GM21786 (cell line): Measurements from ENCODE around the gene ASB4.
A peak's percentile ranks its signal among the peaks of the same experiment; 100 is the strongest.

Experiments used
- ATAC-seq: cut with Tn5 transposase; IDR thresholded peaks from one replicate; pipeline ENCODE4 v1.9.1; 2021; ENCODE audit not compliant: unreplicated experiment

ASB4 gene

GRCh38 chr7:95525503-95525902, 39.8 kb downstream of the ASB4 start:
- ATAC-seq: no peak

DNA sequence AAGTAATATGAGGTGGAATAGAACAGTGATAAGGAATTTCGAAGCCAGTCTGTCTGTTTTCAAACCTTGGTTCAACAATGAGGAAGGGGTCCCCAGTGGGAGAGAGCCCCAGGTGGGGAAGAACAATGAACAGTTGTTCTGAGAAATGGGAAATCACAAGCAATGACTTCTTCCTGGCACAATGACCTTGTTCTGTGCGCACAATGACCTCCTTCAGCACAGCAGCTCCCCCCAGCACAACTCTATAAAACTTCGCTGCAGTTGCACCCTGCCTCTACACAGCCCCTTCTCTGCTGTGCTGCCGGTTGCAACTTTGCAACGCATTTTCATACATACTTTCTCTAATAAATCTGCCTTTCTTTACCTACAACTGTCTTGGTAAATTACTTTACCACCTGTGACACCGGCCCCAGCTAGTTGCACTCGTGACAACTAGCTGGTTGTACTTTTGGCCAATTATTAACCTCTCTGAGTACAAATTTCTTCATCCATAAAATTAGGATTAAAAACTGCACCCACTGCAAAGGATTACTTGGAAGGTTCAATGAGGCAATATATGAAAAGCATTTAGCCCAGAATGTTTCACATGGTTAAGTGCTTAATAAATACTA, 40.5 kb downstream of the ASB4 start:
- no peak for ATAC-seq

GRCh38 chr7:95527033-95527775, 41.5 kb downstream of the ASB4 start:
- ATAC-seq: peak; percentile 83

DNA sequence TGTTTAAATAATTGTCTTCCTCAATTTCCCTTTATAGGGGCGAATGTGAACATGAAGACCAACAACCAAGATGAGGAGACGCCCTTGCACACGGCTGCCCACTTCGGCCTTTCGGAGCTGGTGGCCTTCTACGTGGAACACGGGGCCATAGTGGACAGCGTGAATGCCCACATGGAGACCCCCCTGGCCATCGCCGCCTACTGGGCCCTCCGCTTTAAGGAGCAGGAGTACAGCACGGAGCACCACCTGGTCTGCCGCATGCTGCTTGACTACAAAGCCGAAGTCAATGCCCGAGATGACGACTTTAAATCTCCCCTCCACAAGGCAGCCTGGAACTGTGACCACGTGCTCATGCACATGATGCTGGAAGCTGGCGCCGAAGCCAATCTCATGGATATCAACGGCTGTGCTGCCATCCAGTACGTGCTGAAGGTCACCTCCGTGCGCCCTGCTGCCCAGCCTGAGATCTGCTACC, 42.1 kb downstream of the ASB4 start:
- ATAC-seq: no peak

- no peak for ATAC-seq
These were observed 44.0 kb downstream of the ASB4 start for GRCh38 chr7:95529701-95530100.

GRCh38 chr7:95530881-95531280, 45.1 kb downstream of the ASB4 start:
- ATAC-seq: no peak

- no peak for ATAC-seq
These were observed 46.0 kb downstream of the ASB4 start for GRCh38 chr7:95531605-95532219.

GRCh38 chr7:95534796-95535195, 49.1 kb downstream of the ASB4 start:
- no peak for ATAC-seq

GRCh38 chr7:95535662-95536061, 49.9 kb downstream of the ASB4 start:
- ATAC-seq: no peak

DNA sequence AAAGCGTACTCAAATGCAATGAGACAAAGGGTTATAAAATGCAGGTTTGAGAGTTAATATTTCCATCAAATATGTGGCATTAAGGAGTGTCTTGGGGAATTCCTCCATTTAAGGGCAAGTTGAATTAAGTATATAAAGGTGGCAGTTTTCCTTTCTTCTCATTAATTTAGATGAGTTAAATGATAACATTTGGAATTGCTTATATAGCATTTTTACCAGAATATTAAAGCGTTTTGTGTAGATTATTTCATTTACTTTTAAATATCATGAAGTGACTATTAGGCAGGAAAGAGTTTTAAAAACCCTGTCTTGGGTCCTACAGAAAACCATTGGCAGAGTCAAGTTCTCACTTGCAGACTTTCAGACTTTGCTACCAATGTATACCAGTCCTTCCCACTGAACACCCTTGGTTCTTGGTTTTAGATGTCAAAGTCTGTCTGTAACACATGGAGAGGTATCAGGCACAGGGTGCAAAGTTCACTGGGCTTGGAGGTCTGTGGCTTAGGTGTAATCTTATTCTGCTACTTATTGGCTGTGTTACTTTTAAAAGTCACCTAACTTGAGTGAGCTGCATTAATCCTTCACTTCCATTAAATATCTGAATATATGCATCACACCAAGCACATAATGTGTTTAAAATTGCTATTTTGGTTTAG, 51.0 kb downstream of the ASB4 start:
- ATAC-seq: no peak

DNA sequence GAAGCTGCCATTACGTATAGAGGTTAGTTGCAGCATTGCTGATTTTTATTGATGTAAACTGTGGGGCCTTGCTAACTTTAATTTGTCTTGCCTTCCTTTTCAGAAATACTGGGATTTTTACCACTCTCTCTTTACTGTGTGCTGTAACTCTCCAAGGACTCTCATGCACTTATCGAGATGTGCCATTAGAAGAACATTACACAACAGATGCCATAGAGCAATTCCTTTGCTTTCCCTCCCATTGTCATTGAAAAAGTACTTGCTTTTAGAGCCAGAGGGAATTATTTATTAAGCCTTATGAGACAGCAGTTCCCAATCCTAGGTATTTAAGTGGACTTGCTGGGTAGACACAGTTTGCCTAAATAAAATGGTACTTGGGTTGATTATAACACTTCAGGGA, 51.7 kb downstream of the ASB4 start:
- no peak for ATAC-seq

DNA sequence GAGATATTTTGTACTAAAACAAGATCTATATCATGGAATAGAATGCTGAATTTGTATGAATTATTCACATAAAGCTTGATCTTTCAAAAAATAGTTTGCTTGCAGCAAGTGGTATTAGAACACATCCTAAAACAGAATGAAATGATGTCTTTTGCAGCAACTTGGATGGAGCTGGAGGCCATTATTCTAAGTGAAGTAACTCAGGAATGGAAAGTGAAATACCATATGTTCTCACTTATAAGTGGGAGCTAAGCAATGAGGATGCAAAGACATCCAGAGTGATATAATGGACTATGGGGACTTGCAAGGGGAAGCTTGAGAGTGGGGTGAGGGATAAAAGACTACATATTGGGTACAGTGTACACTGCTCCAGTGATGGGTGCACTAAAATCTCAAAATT, 53.7 kb downstream of the ASB4 start:
- ATAC-seq: no peak

GRCh38 chr7:95540366-95540765, 54.6 kb downstream of the ASB4 start:
- no peak for ATAC-seq

- no peak for ATAC-seq
These were observed 57.6 kb downstream of the ASB4 start for GRCh38 chr7:95543312-95543711.

- no peak for ATAC-seq
These were observed 58.4 kb downstream of the ASB4 start for GRCh38 chr7:95544171-95544570.

DNA sequence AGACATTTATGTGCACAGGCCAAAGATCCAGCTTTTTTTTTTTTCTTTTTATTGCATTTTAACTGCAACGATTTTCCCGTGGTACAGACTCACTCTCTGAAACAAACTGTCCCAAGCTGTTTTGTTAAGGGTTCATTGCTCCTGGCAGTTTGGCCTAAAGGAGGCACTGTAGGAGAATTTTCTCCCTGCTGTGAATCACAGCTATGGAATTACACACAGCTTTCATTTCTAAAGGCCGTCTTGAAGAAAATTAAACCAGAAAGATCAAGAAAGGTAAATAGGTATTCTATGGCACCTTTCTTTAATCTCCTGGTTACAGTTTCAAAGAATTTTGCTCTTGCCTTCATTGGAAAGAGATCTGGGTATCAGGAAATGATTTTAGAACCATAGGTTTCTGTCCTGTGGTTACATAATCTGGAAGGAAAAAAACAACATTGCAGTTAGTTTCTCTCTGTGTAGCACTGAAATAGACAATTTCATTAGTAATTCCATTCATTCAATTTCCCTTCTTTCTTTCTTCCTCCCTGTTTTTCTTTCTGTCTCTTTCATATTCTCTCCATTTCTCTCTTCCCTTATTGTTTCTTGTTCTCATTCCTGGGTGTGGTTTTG, 59.4 kb downstream of the ASB4 start:
- peak; percentile 63 for ATAC-seq

DNA sequence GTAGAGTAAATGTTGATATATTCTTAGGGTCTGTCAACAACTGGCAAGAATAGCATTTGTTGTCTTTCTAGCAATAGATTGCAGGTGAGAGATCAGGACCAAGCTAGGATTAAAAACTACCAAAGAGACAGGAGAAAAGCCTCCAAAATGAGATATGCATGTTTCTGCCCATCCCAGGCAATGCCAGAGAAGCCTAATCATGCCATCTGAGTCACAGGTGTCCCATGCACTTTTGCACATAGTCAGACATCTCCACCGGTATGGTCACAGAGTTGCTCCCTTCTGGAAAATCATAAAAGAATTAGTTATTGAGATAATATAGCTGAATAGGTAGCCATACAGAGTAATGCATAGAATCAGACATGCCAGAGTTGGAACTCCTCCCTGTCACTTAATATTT, 59.9 kb downstream of the ASB4 start:
- ATAC-seq: no peak

DNA sequence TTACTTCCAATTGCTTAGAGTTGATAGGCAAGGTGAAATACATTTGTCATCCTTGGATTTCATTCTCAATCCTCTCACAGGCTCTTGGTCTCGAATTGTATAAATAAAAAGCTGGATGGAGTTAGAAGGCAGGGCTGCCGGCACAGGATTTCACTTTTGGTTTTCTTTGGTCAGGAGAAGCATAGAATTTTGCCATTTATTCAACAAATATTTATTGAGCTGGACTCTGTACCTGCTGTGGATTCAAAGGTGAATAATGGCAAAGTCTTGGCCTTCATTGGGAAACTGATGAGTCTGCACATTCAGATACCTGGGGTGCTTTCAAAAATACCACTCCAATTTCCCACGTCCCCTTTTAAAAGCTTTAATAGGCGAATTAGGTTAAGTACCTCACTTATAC, 60.9 kb downstream of the ASB4 start:
- ATAC-seq: no peak

GRCh38 chr7:95547361-95548348, 61.9 kb downstream of the ASB4 start:
- no peak for ATAC-seq
